Ovary (tissue), 1 donor: ENCODE measurements around the gene ATP5MG.

ENCODE experiments used
- EP300 ChIP-seq: sonication (generic); formaldehyde crosslinking; IDR thresholded peaks from one replicate; pipeline ENCODE4 v1.6.1; 2017; ENCODE audit warnings: antibody characterized with exemption
- POLR2A ChIP-seq: fragments of 450-650 bp; IDR thresholded peaks from one replicate; pipeline ENCODE4 v1.6.1; 2017; ENCODE audit warnings: antibody characterized with exemption, mild to moderate bottlenecking, moderate library complexity

DNA sequence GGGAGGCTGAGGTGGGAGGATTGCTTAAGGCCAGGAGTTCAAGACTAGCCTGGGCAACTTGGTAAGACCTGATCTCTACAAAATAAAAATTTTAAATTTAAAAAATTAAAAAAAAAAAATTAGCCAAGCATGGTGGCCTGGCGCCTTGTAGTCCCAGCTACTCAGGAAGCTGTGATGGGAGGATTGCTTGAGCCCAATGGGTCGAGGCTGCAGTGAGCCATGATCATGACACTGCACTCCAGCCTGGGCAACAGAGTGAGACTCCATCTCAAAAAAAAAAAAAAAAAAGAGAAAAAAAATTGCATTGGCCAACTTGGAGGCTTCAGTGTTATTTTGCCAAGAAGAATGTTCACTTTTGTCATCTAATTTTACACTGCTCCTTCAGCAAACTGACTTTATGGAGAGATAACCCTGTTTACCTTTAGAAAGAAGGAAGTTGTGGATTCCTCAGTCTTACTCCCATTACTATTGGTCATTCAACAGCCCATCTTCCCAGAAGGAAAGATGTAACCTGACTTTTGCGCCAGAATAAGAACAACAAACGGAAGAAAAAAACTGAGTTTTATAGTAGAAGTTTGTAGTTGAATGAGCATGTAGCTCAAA, 48.0 kb downstream of the ATP5MG start:
- no peak for TF ChIP-seq POLR2A
- no peak for TF ChIP-seq EP300
